Esophagus muscularis mucosa (tissue), 4 donors: ENCODE results near the gene DHRS3. TPM values are rescaled to one million over a fixed set of nuclear protein-coding genes. Genes with fewer than 3 reads are reported as not detected.
A peak's percentile ranks its signal among the peaks of the same experiment; 100 is the strongest.

Experiments used
- DNase-seq: peaks from one replicate; pipeline ENCODE4 v3.0.0-alpha.2; 2017; ENCODE audit errors: extremely low spot score
- H3K27ac ChIP-seq, 4 donors: fragments of 200-600 bp; sonication (generic); replicated peaks in 1 of 4; 1 replicate in 3 of 4; 2 replicates in 1 of 4; pipeline ENCODE4 v1.5.1; 2016 to 2019; ENCODE audit warnings: mild to moderate bottlenecking in 1 of 4
- H3K27me3 ChIP-seq, 4 donors: fragments of 200-600 bp; sonication (generic); one replicate each; pipeline versions ENCODE4 v1.5.1 to v1.6.0; 2016 to 2019
- H3K36me3 ChIP-seq, 4 donors: fragments of 200-600 bp; sonication (generic); one replicate each; pipeline ENCODE4 v1.5.1; 2016 to 2019
- H3K4me1 ChIP-seq, 4 donors: fragments of 200-600 bp; sonication (generic); one replicate each; pipeline ENCODE4 v1.5.1; 2016 to 2019
- H3K4me3 ChIP-seq, 4 donors: fragments of 200-600 bp; sonication (generic); 1 replicate in 2 of 4; 2 replicates in 2 of 4; pipeline ENCODE4 v1.5.1; 2016 to 2019; ENCODE audit warnings: mild to moderate bottlenecking in 4 of 4, moderate library complexity in 1 of 4
- H3K9me3 ChIP-seq, 4 donors: fragments of 200-600 bp; sonication (generic); 1 replicate in 3 of 4; 2 replicates in 1 of 4; pipeline ENCODE4 v1.5.1; 2016 to 2019
- CTCF ChIP-seq, 3 experiments: fragments of 200-600 bp in 2 of 3; fragments of 450-650 bp in 1 of 3; sonication (generic) in 2 of 3; IDR thresholded peaks; one replicate each; pipeline ENCODE4 v1.5.1; 2017 to 2019; ENCODE audit warnings: antibody characterized with exemption in 3 of 3, mild to moderate bottlenecking in 2 of 3, moderate library complexity in 1 of 3
- EP300 ChIP-seq: sonication (generic); formaldehyde crosslinking; IDR thresholded peaks from one replicate; pipeline ENCODE4 v1.6.1; 2017; ENCODE audit warnings: antibody characterized with exemption
- POLR2A ChIP-seq: fragments of 450-650 bp; IDR thresholded peaks from one replicate; pipeline ENCODE4 v1.6.1; 2017; ENCODE audit warnings: antibody characterized with exemption, moderate library complexity, mild to moderate bottlenecking, low read depth
- POLR2AphosphoS5 ChIP-seq, 2 donors: sonication (generic); formaldehyde crosslinking; IDR thresholded peaks; one replicate each; pipeline ENCODE4 v1.6.1; 2017; ENCODE audit warnings: antibody characterized with exemption in 2 of 2
- WGBS: methylation state at CpG from one replicate; pipeline ENCODE4 v1.1.5; 2018; 5-methylcytosine and 5-hydroxymethylcytosine counted together
- intact Hi-C: fragments of 100-400 bp; cut with DNase I; formaldehyde crosslinking; loops from one replicate; pipeline ENCODE4 v1.15.1; 2023
- total RNA-seq, 4 donors: library from RNA; depleted of rRNA; stranded (reverse); fragments of >200 nt; gene quantifications; one replicate each; pipeline versions ENCODE4 v1.1.0 to v1.2.1, GENCODE V29; 2016

The DHRS3 gene
- total RNA-seq, 4 donors from 2014 or later = 130 to 237 (median 200) TPM

- WGBS = 87% methylated on average over 4 of the region's 4 CpGs
- peaks cover 46 to 68% (median 63%) of the 10 kb centered on the region in 4 donors for H3K4me1 ChIP-seq
- H3K36me3 ChIP-seq = no peaks in the 10 kb centered on the region
- no peak overlapping the region for H3K4me3 ChIP-seq
- intact Hi-C loops = loop anchor here (5.0 kb wide), 2 partner anchors 48 to 73 kb away; partner anchors contain the start of gene DHRS3
- H3K27me3 ChIP-seq = no peaks in the 10 kb centered on the region
- DNase-seq = no peak
- TF ChIP-seq POLR2AphosphoS5 (IDR thresholded peaks at IDR 0.05) (no peak), CTCF (IDR thresholded peaks at IDR 0.05) (no peak), EP300 (no peak), POLR2A (no peak)
- no peak overlapping the region for H3K27ac ChIP-seq
- no peaks in the 10 kb centered on the region for H3K9me3 ChIP-seq
Measured at GRCh38 chr1:12544357-12544756, 73.7 kb downstream of the DHRS3 start.

GRCh38 chr1:12543740-12544154, 74.3 kb downstream of the DHRS3 start:
- peak overlapping the region in 1 of 4 donors; percentile 89 for H3K27ac ChIP-seq
- intact Hi-C loops = loop anchor here (5.0 kb wide), 2 partner anchors 49 to 74 kb away; partner anchors contain the start of gene DHRS3
- no peaks in the 10 kb centered on the region for H3K36me3 ChIP-seq
- no peak overlapping the region for H3K4me3 ChIP-seq
- TF ChIP-seq POLR2AphosphoS5 (IDR thresholded peaks at IDR 0.05) (no peak), EP300 (no peak), CTCF (IDR thresholded peaks at IDR 0.05) (no peak), POLR2A (no peak)
- WGBS = 77% methylated on average over 9 of the region's 9 CpGs
- peaks cover 40 to 65% (median 62%) of the 10 kb centered on the region in 4 donors for H3K4me1 ChIP-seq
- H3K9me3 ChIP-seq = no peaks in the 10 kb centered on the region
- H3K27me3 ChIP-seq = no peaks in the 10 kb centered on the region
- no peak for DNase-seq

- TF ChIP-seq CTCF (IDR thresholded peaks at IDR 0.05) (no peak), POLR2AphosphoS5 (IDR thresholded peaks at IDR 0.05) (no peak), EP300 (no peak), POLR2A (no peak)
- intact Hi-C loops = loop anchor here (5.0 kb wide), 2 partner anchors 49 to 74 kb away; partner anchors contain the start of gene DHRS3
- H3K9me3 ChIP-seq = no peaks in the 10 kb centered on the region
- peaks cover 31 to 56% (median 53%) of the 10 kb centered on the region in 4 donors for H3K4me1 ChIP-seq
- 87% methylated on average over 9 of the region's 9 CpGs for WGBS
- no peak for DNase-seq
- H3K27me3 ChIP-seq = no peaks in the 10 kb centered on the region
- peak overlapping the region; percentile 84 to 90 (median 88) for H3K27ac ChIP-seq
- no peak overlapping the region for H3K4me3 ChIP-seq
- H3K36me3 ChIP-seq = no peaks in the 10 kb centered on the region
Measured at GRCh38 chr1:12542616-12543592, 75.1 kb downstream of the DHRS3 start.

- Histone ChIP-seq H3K4me1 (peaks cover 23 to 48% (median 45%) of the 10 kb centered on the region in 4 donors), H3K9me3 (no peaks in the 10 kb centered on the region), H3K27me3 (no peaks in the 10 kb centered on the region), H3K27ac (peak overlapping the region; percentile 84 to 90 (median 88)), H3K36me3 (no peaks in the 10 kb centered on the region), H3K4me3 (no peak overlapping the region)
- 87% methylated on average over 7 of the region's 9 CpGs for WGBS
- no peak for DNase-seq
- no peak for TF ChIP-seq CTCF (IDR thresholded peaks at IDR 0.05)
- no peak for TF ChIP-seq POLR2A
- intact Hi-C loops = loop anchor here (5.0 kb wide), 2 partner anchors 50 to 75 kb away; partner anchors contain the start of gene DHRS3
Measured at GRCh38 chr1:12542138-12542465, 75.9 kb downstream of the DHRS3 start.
